ENCODE measurements around the gene FLRT1.

- no peak for TF ChIP-seq POLR2A (IDR thresholded peaks at IDR 0.05)
- TF ChIP-seq, protein P1, sequence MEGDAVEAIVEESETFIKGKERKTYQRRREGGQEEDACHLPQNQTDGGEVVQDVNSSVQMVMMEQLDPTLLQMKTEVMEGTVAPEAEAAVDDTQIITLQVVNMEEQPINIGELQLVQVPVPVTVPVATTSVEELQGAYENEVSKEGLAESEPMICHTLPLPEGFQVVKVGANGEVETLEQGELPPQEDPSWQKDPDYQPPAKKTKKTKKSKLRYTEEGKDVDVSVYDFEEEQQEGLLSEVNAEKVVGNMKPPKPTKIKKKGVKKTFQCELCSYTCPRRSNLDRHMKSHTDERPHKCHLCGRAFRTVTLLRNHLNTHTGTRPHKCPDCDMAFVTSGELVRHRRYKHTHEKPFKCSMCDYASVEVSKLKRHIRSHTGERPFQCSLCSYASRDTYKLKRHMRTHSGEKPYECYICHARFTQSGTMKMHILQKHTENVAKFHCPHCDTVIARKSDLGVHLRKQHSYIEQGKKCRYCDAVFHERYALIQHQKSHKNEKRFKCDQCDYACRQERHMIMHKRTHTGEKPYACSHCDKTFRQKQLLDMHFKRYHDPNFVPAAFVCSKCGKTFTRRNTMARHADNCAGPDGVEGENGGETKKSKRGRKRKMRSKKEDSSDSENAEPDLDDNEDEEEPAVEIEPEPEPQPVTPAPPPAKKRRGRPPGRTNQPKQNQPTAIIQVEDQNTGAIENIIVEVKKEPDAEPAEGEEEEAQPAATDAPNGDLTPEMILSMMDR (IDR thresholded peaks at IDR 0.05) = no peak
Measured at GRCh38 chr11:64076758-64077157, 41.0 kb downstream of the FLRT1 start.

All from testis (tissue), 2 donors.